K562 (cell line): ENCODE data around the gene TSHB. TPM values are rescaled to one million over a fixed set of nuclear protein-coding genes. Genes with fewer than 3 reads are reported as not detected.

ENCODE experiments used
- ATAC-seq: fragments of 200-7000 bp; cut with Tn5 transposase; 3 replicates; pipeline ENCODE4 v1.9.1; 2020; ENCODE audit warnings: moderate library complexity
- BruUV-seq: library from RNA; stranded (reverse); fragments of 400-500 nt; replicated peaks from 2 replicates; lab custom pipeline; 2021; lab: Mats Ljungman, UMichigan
- CTCF ChIA-PET: fragments of 300-600 bp; formaldehyde crosslinking; extraction: SDS; loops from one replicate; lab custom pipeline; 2021; ENCODE audit warnings: low intra/inter-chr PET ratio; lab: Yijun Ruan, JAX
- POLR2A ChIA-PET: fragments of 300-600, 350-650 bp; sonication (Branson Sonifier 250); formaldehyde crosslinking; extraction: SDS; loops from one replicate; lab custom pipeline; 2021; ENCODE audit warnings: antibody characterized with exemption, inconsistent platforms; lab: Yijun Ruan, JAX
- DNase-seq, 4 experiments: peaks; one replicate each; pipeline versions ENCODE4 v3.0.0 to v3.0.0-alpha.2; 2011 to 2018; ENCODE audit warnings: low spot score in 3 of 4, mixed read lengths in 3 of 4; ENCODE audit errors: extremely low read depth in 1 of 4
- FAIRE-seq: peaks from 2 replicates; lab custom pipeline; 2011; peaks lifted over from hg19 to GRCh38; lab: Jason Lieb, UNC
- H2AFZ ChIP-seq: 2 replicates; pipeline ENCODE4 v1.6.0; 2011; ENCODE audit warnings: low read depth, low read length, control low read depth, inconsistent platforms
- H3K27ac ChIP-seq: fragments of 200-600 bp; 3 replicates; pipeline ENCODE4 v1.8.0; 2011; ENCODE audit warnings: low read depth, mild to moderate bottlenecking, control low read depth, inconsistent platforms, low read length, moderate library complexity, mixed read lengths; ENCODE audit errors: extremely low read depth
- H3K27me3 ChIP-seq, 2 experiments: fragments of 300-600 bp in 1 of 2; 2 replicates in 1 of 2; 3 replicates in 1 of 2; pipeline versions ENCODE4 v1.6.0 to v1.8.0; 2011; ENCODE audit warnings: inconsistent platforms in 2 of 2, low read length in 2 of 2, mild to moderate bottlenecking in 1 of 2, mixed read lengths in 1 of 2, moderate library complexity in 1 of 2; ENCODE audit not compliant: control insufficient read depth in 2 of 2, insufficient read depth in 2 of 2
- H3K36me3 ChIP-seq: fragments of 300-600 bp; 3 replicates; pipeline ENCODE4 v1.8.0; 2011; ENCODE audit warnings: mild to moderate bottlenecking, low read length, inconsistent platforms; ENCODE audit not compliant: control insufficient read depth, insufficient read depth
- H3K4me1 ChIP-seq, 2 experiments: fragments of 200-600 bp in 1 of 2; replicated peaks in 1 of 2; 2 replicates in 1 of 2; 3 replicates in 1 of 2; pipeline versions ENCODE4 v1.5.1 to v1.8.0; 2011; ENCODE audit warnings: inconsistent platforms in 2 of 2, low read length in 2 of 2, mild to moderate bottlenecking in 1 of 2, mixed read lengths in 1 of 2, moderate library complexity in 1 of 2; ENCODE audit not compliant: control insufficient read depth in 2 of 2, insufficient read depth in 2 of 2
- H3K4me2 ChIP-seq: 2 replicates; pipeline ENCODE4 v1.6.1; 2011; ENCODE audit warnings: low read length, control low read depth, inconsistent platforms, mixed read lengths; ENCODE audit not compliant: insufficient read depth
- H3K4me3 ChIP-seq: fragments of 200-600 bp; sonication (generic), shearing (Covaris generic); 2 replicates; pipeline ENCODE4 v1.5.1; 2016; ENCODE audit warnings: control low read depth, inconsistent platforms
- H3K79me2 ChIP-seq: fragments of 200-600 bp; 3 replicates; pipeline ENCODE4 v1.8.0; 2011; ENCODE audit warnings: low read length, inconsistent platforms; ENCODE audit not compliant: control insufficient read depth, insufficient read depth
- H3K9ac ChIP-seq, 2 experiments: 2 replicates each; pipeline versions ENCODE4 v1.6.0 to v1.6.1; 2011; ENCODE audit warnings: low read depth in 2 of 2, low read length in 2 of 2, control low read depth in 1 of 2, inconsistent platforms in 1 of 2, mild to moderate bottlenecking in 1 of 2, mixed read lengths in 1 of 2; ENCODE audit not compliant: insufficient read depth in 1 of 2
- H3K9me1 ChIP-seq: one replicate; pipeline ENCODE4 v1.6.0; 2011; ENCODE audit warnings: inconsistent platforms, mild to moderate bottlenecking, low read length, moderate library complexity; ENCODE audit not compliant: control insufficient read depth, insufficient read depth
- H3K9me3 ChIP-seq: replicated peaks from 2 replicates; pipeline ENCODE4 v1.5.1; 2011; ENCODE audit warnings: low read depth, low read length, inconsistent platforms; ENCODE audit not compliant: control insufficient read depth, insufficient read depth
- H4K20me1 ChIP-seq: replicated peaks from 2 replicates; pipeline ENCODE4 v1.6.1; 2011; ENCODE audit warnings: low read length, inconsistent platforms, mixed read lengths; ENCODE audit not compliant: control insufficient read depth, insufficient read depth
- BCOR ChIP-seq: fragments of 450-650 bp; IDR thresholded peaks from 2 replicates; pipeline ENCODE4 v1.6.1; 2016
- FOXA3 ChIP-seq, 2 experiments: fragments of 450-650 bp in 1 of 2; sonication (generic) in 1 of 2; formaldehyde crosslinking; IDR thresholded peaks in 1 of 2; conservative IDR thresholded peaks in 1 of 2; 2 replicates each; pipeline versions ENCODE4 v1.4.0 to v1.8.0; 2020 to 2022; ENCODE audit warnings: mild to moderate bottlenecking in 2 of 2, missing genetic modification reagents in 1 of 2
- IFI16 ChIP-seq: fragments of 250-450 bp; sonication (Bioruptor Pico); IDR thresholded peaks from 2 replicates; pipeline ENCODE4 v2.1.2; 2022; ENCODE audit warnings: mild to moderate bottlenecking, inconsistent platforms
- KDM4B ChIP-seq, 2 experiments: fragments of 450-650 bp in 1 of 2; sonication (generic) in 1 of 2; IDR thresholded peaks; 2 replicates each; pipeline ENCODE4 v1.6.1; 2016 to 2017; ENCODE audit warnings: borderline replicate concordance in 2 of 2, antibody characterized with exemption in 1 of 2, low read depth in 1 of 2, mild to moderate bottlenecking in 1 of 2
- MCM2 ChIP-seq: fragments of 450-650 bp; IDR thresholded peaks from 2 replicates; pipeline ENCODE4 v1.6.1; 2017; ENCODE audit warnings: low read depth, mild to moderate bottlenecking
- MEF2D ChIP-seq: conservative IDR thresholded peaks from 2 replicates; pipeline ENCODE4 v1.6.1; 2016; ENCODE audit warnings: low read depth, missing genetic modification characterization, missing compliant biosample characterization
- NFATC3 ChIP-seq: fragments of 450-650 bp; IDR thresholded peaks from 2 replicates; pipeline ENCODE4 v1.6.1; 2017; ENCODE audit warnings: mild to moderate bottlenecking
- ZBTB7A ChIP-seq: IDR thresholded peaks from 2 replicates; pipeline ENCODE4 v1.6.1; 2011; ENCODE audit warnings: low read depth, mild to moderate bottlenecking, low read length, moderate library complexity, borderline replicate concordance; ENCODE audit not compliant: control insufficient read depth
- ZNF717 ChIP-seq: fragments of 250-450 bp; sonication (Bioruptor Pico); IDR thresholded peaks from 2 replicates; pipeline ENCODE4 v1.5.0; 2021
- ZNF830 ChIP-seq: fragments of 250-450 bp; sonication (Bioruptor Pico); IDR thresholded peaks from 2 replicates; pipeline ENCODE4 v1.5.0; 2021; ENCODE audit warnings: mild to moderate bottlenecking
- WGBS: fragments of 100-300 bp; shearing (Covaris generic); methylation state at CpG from one replicate; pipeline ENCODE4 v1.1.6; 2016; ENCODE audit warnings: low coverage, mixed read lengths; ENCODE audit not compliant: insufficient coverage; ENCODE audit errors: missing lambda C conversion rate; 5-methylcytosine and 5-hydroxymethylcytosine counted together
- in situ Hi-C: fragments of 300-500 bp; cut with MboI; formaldehyde crosslinking; loops from 4 replicates; pipeline ENCODE4 v1.15.0; 2018; ENCODE audit warnings: inconsistent platforms, mixed read lengths
- intact Hi-C: fragments of 100-400 bp; cut with micrococcal nuclease; formaldehyde crosslinking; loops from 2 replicates; pipeline ENCODE4 v1.14.2; 2022
- polyA plus RNA-seq, 8 experiments: library from polyadenylated mRNA; depleted of rRNA in 4 of 8; stranded (reverse) in 5 of 8; unstranded in 3 of 8; fragments of >200 nt; fragmentation: Nextera tagmentation in 2 of 8; fragmentation: Illumina TruSeq in 1 of 8; extraction: Ambion mirVana in 2 of 8; extraction: Trizol in 1 of 8; gene quantifications; 2 replicates each; pipeline versions ENCODE4 v1.2.1 to v1.2.3, GENCODE V29; 2011 to 2014; ENCODE audit warnings: inconsistent platforms in 1 of 8, missing spikeins in 1 of 8
- total RNA-seq, 7 experiments: library from RNA; depleted of rRNA in 6 of 7; stranded (reverse); fragments of >200 nt in 6 of 7; fragmentation: Illumina TruSeq in 2 of 7; extraction: Trizol in 2 of 7; gene quantifications; 2 replicates each; pipeline versions ENCODE4 v1.2.1 to v1.2.3, GENCODE V29; 2011 to 2021; ENCODE audit warnings: low replicate concordance in 1 of 7
- TF ChIP-seq, protein P1 (sequence below), 2 experiments: IDR thresholded peaks in 1 of 2; conservative IDR thresholded peaks in 1 of 2; 2 replicates each; pipeline ENCODE4 v1.6.1; 2016; ENCODE audit warnings: low read depth in 2 of 2, mild to moderate bottlenecking in 1 of 2, missing compliant biosample characterization in 1 of 2, missing genetic modification characterization in 1 of 2, moderate library complexity in 1 of 2
- TF ChIP-seq, protein P2 (sequence below), 2 experiments: fragments of 250-450 bp in 1 of 2; fragments of 450-650 bp in 1 of 2; sonication (Bioruptor Pico) in 1 of 2; IDR thresholded peaks; 2 replicates each; pipeline versions ENCODE4 v1.6.1 to v1.8.0; 2016 to 2021; ENCODE audit warnings: mild to moderate bottlenecking in 2 of 2, moderate library complexity in 2 of 2, missing compliant biosample characterization in 1 of 2, missing genetic modification characterization in 1 of 2
- TF ChIP-seq, protein P3 (sequence below): IDR thresholded peaks from 2 replicates; pipeline ENCODE4 v1.6.1; 2011; ENCODE audit not compliant: insufficient read length; ENCODE audit errors: extremely low read depth
- TF ChIP-seq, protein P4 (sequence below): sonication (generic); formaldehyde crosslinking; IDR thresholded peaks from 2 replicates; pipeline ENCODE4 v1.5.0; 2020; ENCODE audit warnings: missing genetic modification reagents
- TF ChIP-seq, protein P5 (sequence below): fragments of 250-450 bp; sonication (Bioruptor Pico); IDR thresholded peaks from 2 replicates; pipeline ENCODE4 v1.5.0; 2021; ENCODE audit warnings: mild to moderate bottlenecking, borderline replicate concordance

The TSHB gene
- total and polyA plus RNA-seq, 9 of the 15 experiments (the other 6 are each of a cell fraction or from before 2014, with no cell fraction given), result not detected

DNA sequence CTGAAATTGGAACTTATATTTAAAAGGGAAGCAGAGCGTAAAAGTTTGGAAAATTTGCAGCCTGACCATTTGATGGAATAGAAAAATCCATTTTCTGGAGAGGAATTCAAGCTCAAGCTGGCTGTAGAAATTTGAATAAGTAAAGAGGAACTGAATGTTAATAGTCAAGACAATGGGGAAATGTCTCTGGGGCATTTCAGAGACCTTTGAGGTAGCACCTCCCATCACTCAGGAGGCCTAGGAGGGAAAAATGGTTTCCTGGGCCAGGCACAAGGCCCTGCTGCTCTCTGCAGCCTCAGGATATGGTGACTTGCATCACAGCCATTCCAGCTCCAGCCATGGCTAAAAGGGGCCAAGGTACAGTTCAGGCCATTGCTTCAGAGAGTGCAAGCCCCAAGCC lies 17.6 kb upstream of the TSHB start:
- no peak for ATAC-seq
- H3K4me1 ChIP-seq, result no peaks in the 10 kb centered on the region
- no peak overlapping the region for H3K9ac ChIP-seq
- no peak for DNase-seq
- ChIA-PET POLR2A (no interaction called here), CTCF (no interaction called here)
- no TSS peak for BruUV-seq
- intact Hi-C loops (no loop called here), in situ Hi-C loops (no loop called here)
- H3K4me2 ChIP-seq, result no peak overlapping the region
- no peaks in the 10 kb centered on the region for H3K9me3 ChIP-seq
- H3K36me3 ChIP-seq, result no peaks in the 10 kb centered on the region
- no peaks in the 10 kb centered on the region for H3K27me3 ChIP-seq
- no peak overlapping the region for H3K27ac ChIP-seq
- 0% methylated on average over 1 of the region's 1 CpG for WGBS
- H4K20me1 ChIP-seq, result no peaks in the 10 kb centered on the region
- FAIRE-seq, result no peak
- H2AFZ ChIP-seq, result no peak overlapping the region
- H3K9me1 ChIP-seq, result no peaks in the 10 kb centered on the region
- no peak overlapping the region for H3K4me3 ChIP-seq
- H3K79me2 ChIP-seq, result no peaks in the 10 kb centered on the region
- no peak for TF ChIP-seq FOXA3 (CRISPR knock-in tag; conservative IDR thresholded peaks at IDR 0.05 in 1 of 2, IDR thresholded peaks at IDR 0.05 in 1 of 2)
- no peak for TF ChIP-seq ZNF717 (CRISPR knock-in tag)
- TF ChIP-seq ZNF830, result no peak
- no peak for TF ChIP-seq IFI16
- no peak for TF ChIP-seq MEF2D
- TF ChIP-seq, protein P1, sequence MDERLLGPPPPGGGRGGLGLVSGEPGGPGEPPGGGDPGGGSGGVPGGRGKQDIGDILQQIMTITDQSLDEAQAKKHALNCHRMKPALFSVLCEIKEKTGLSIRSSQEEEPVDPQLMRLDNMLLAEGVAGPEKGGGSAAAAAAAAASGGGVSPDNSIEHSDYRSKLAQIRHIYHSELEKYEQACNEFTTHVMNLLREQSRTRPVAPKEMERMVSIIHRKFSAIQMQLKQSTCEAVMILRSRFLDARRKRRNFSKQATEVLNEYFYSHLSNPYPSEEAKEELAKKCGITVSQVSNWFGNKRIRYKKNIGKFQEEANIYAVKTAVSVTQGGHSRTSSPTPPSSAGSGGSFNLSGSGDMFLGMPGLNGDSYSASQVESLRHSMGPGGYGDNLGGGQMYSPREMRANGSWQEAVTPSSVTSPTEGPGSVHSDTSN (CRISPR knock-in tag; IDR thresholded peaks at IDR 0.05; ENCODE audit: low read depth), result no peak
- TF ChIP-seq, protein P1 (tag; conservative IDR thresholded peaks at IDR 0.05; ENCODE audit: low read depth), result no peak
- TF ChIP-seq NFATC3, result no peak
- TF ChIP-seq, protein P2, sequence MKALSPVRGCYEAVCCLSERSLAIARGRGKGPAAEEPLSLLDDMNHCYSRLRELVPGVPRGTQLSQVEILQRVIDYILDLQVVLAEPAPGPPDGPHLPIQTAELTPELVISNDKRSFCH (CRISPR knock-in tag; IDR thresholded peaks at IDR 0.05), result no peak
- TF ChIP-seq, protein P2 (tag; IDR thresholded peaks at IDR 0.05), result no peak
- TF ChIP-seq, protein P3, sequence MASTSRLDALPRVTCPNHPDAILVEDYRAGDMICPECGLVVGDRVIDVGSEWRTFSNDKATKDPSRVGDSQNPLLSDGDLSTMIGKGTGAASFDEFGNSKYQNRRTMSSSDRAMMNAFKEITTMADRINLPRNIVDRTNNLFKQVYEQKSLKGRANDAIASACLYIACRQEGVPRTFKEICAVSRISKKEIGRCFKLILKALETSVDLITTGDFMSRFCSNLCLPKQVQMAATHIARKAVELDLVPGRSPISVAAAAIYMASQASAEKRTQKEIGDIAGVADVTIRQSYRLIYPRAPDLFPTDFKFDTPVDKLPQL, result no peak
- TF ChIP-seq, protein P4, sequence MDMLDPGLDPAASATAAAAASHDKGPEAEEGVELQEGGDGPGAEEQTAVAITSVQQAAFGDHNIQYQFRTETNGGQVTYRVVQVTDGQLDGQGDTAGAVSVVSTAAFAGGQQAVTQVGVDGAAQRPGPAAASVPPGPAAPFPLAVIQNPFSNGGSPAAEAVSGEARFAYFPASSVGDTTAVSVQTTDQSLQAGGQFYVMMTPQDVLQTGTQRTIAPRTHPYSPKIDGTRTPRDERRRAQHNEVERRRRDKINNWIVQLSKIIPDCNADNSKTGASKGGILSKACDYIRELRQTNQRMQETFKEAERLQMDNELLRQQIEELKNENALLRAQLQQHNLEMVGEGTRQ, result no peak
- TF ChIP-seq ZBTB7A, result no peak
- TF ChIP-seq KDM4B (IDR thresholded peaks at IDR 0.05; ENCODE audit: borderline replicate concordance in 2 of 2, low read depth in 1 of 2), result no peak
- TF ChIP-seq, protein P5, sequence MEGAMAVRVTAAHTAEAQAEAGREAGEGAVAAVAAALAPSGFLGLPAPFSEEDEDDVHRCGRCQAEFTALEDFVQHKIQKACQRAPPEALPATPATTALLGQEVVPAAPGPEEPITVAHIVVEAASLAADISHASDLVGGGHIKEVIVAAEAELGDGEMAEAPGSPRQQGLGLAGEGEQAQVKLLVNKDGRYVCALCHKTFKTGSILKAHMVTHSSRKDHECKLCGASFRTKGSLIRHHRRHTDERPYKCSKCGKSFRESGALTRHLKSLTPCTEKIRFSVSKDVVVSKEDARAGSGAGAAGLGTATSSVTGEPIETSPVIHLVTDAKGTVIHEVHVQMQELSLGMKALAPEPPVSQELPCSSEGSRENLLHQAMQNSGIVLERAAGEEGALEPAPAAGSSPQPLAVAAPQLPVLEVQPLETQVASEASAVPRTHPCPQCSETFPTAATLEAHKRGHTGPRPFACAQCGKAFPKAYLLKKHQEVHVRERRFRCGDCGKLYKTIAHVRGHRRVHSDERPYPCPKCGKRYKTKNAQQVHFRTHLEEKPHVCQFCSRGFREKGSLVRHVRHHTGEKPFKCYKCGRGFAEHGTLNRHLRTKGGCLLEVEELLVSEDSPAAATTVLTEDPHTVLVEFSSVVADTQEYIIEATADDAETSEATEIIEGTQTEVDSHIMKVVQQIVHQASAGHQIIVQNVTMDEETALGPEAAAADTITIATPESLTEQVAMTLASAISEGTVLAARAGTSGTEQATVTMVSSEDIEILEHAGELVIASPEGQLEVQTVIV (CRISPR knock-in tag), result no peak
- no peak for TF ChIP-seq BCOR
- no peak for TF ChIP-seq MCM2
